Trophoblast cell (in vitro differentiated cells and primary cell): Measurements from ENCODE around the gene LCP2. TPM values are rescaled to one million over a fixed set of nuclear protein-coding genes. Genes with fewer than 3 reads are reported as not detected.

Experiments used
- DNase-seq, 2 donors: peaks; one replicate each; pipeline ENCODE4 v3.0.0-alpha.2; 2016
- H2AFZ ChIP-seq: 2 replicates; pipeline ENCODE4 v1.6.1; 2013; ENCODE audit warnings: low read length, moderate library complexity, mild to moderate bottlenecking; ENCODE audit not compliant: insufficient read depth, poor library complexity
- H2AK5ac ChIP-seq: 2 replicates; pipeline ENCODE4 v1.6.1; 2013; ENCODE audit warnings: mild to moderate bottlenecking, low read length
- H2BK120ac ChIP-seq: 2 replicates; pipeline ENCODE4 v1.6.1; 2013; ENCODE audit warnings: low read length, mild to moderate bottlenecking, moderate library complexity; ENCODE audit not compliant: insufficient read depth, poor library complexity
- H2BK12ac ChIP-seq: 2 replicates; pipeline ENCODE4 v1.6.1; 2013; ENCODE audit warnings: mild to moderate bottlenecking, low read length, moderate library complexity
- H2BK5ac ChIP-seq: 2 replicates; pipeline ENCODE4 v1.6.1; 2013; ENCODE audit warnings: low read length, low read depth, moderate library complexity, mild to moderate bottlenecking; ENCODE audit not compliant: poor library complexity
- H3K14ac ChIP-seq: 2 replicates; pipeline ENCODE4 v1.6.1; 2013; ENCODE audit warnings: mild to moderate bottlenecking, low read length
- H3K18ac ChIP-seq: 2 replicates; pipeline ENCODE4 v1.6.1; 2013; ENCODE audit warnings: mild to moderate bottlenecking, low read length
- H3K23ac ChIP-seq: 2 replicates; pipeline ENCODE4 v1.6.1; 2013; ENCODE audit warnings: low read length
- H3K27ac ChIP-seq: 2 replicates; pipeline ENCODE4 v1.5.1; 2013; ENCODE audit warnings: low read depth, mild to moderate bottlenecking, inconsistent platforms, low read length, moderate library complexity
- H3K27me3 ChIP-seq: 2 replicates; pipeline ENCODE4 v1.6.1; 2013; ENCODE audit warnings: inconsistent platforms, mild to moderate bottlenecking, low read length, moderate library complexity; ENCODE audit not compliant: insufficient read depth
- H3K36me3 ChIP-seq, 2 experiments: 1 replicate in 1 of 2; 2 replicates in 1 of 2; pipeline ENCODE4 v1.6.1; 2013; ENCODE audit warnings: low read length in 2 of 2, mild to moderate bottlenecking in 2 of 2, moderate library complexity in 1 of 2; ENCODE audit not compliant: insufficient read depth in 2 of 2, control insufficient read depth in 1 of 2
- H3K4ac ChIP-seq: 2 replicates; pipeline ENCODE4 v1.6.1; 2013; ENCODE audit warnings: low read depth, mild to moderate bottlenecking, low read length, moderate library complexity
- H3K4me1 ChIP-seq, 2 experiments: 1 replicate in 1 of 2; 2 replicates in 1 of 2; pipeline ENCODE4 v1.6.1; 2013; ENCODE audit warnings: low read length in 2 of 2, mild to moderate bottlenecking in 2 of 2, moderate library complexity in 1 of 2; ENCODE audit not compliant: insufficient read depth in 2 of 2, control insufficient read depth in 1 of 2
- H3K4me2 ChIP-seq: 2 replicates; pipeline ENCODE4 v1.6.1; 2013; ENCODE audit warnings: inconsistent platforms, mild to moderate bottlenecking, low read length, moderate library complexity
- H3K4me3 ChIP-seq: 2 replicates; pipeline ENCODE4 v1.5.1; 2013; ENCODE audit warnings: mild to moderate bottlenecking, low read depth, low read length, inconsistent platforms
- H3K79me1 ChIP-seq: one replicate; pipeline ENCODE4 v1.6.1; 2013; ENCODE audit warnings: low read length
- H3K79me2 ChIP-seq: 2 replicates; pipeline ENCODE4 v1.6.1; 2013; ENCODE audit warnings: low read length, mild to moderate bottlenecking; ENCODE audit not compliant: control insufficient read depth, insufficient read depth, poor library complexity
- H3K9ac ChIP-seq: 2 replicates; pipeline ENCODE4 v1.6.1; 2013; ENCODE audit warnings: mild to moderate bottlenecking, low read length
- H3K9me3 ChIP-seq: 2 replicates; pipeline ENCODE4 v1.6.1; 2013; ENCODE audit warnings: low read depth, mild to moderate bottlenecking, control low read depth, inconsistent platforms, low read length; ENCODE audit not compliant: insufficient read depth
- H4K12ac ChIP-seq: 2 replicates; pipeline ENCODE4 v1.6.1; 2013; ENCODE audit warnings: low read depth, mild to moderate bottlenecking, low read length, moderate library complexity
- H4K8ac ChIP-seq: 2 replicates; pipeline ENCODE4 v1.6.1; 2013; ENCODE audit warnings: low read depth, mild to moderate bottlenecking, low read length, moderate library complexity
- H4K91ac ChIP-seq: one replicate; pipeline ENCODE4 v1.6.1; 2013; ENCODE audit warnings: low read depth, mild to moderate bottlenecking, low read length, moderate library complexity
- WGBS: extraction: QIAGEN DNeasy Blood & Tissue Kit; methylation state at CpG from one replicate; pipeline ENCODE4 v1.1.7; 2013; ENCODE audit warnings: missing lambda C conversion rate; ENCODE audit not compliant: insufficient read length, insufficient coverage; ENCODE audit errors: extremely low coverage; 5-methylcytosine and 5-hydroxymethylcytosine counted together
- polyA plus RNA-seq: library from polyadenylated mRNA; stranded (reverse); fragments of 200-250 nt; gene quantifications from 2 replicates; pipeline ENCODE4 v1.2.3, GENCODE V29; 2013

The LCP2 gene
- polyA plus RNA-seq = 0.15 and 0.19 TPM in 2 replicates

DNA sequence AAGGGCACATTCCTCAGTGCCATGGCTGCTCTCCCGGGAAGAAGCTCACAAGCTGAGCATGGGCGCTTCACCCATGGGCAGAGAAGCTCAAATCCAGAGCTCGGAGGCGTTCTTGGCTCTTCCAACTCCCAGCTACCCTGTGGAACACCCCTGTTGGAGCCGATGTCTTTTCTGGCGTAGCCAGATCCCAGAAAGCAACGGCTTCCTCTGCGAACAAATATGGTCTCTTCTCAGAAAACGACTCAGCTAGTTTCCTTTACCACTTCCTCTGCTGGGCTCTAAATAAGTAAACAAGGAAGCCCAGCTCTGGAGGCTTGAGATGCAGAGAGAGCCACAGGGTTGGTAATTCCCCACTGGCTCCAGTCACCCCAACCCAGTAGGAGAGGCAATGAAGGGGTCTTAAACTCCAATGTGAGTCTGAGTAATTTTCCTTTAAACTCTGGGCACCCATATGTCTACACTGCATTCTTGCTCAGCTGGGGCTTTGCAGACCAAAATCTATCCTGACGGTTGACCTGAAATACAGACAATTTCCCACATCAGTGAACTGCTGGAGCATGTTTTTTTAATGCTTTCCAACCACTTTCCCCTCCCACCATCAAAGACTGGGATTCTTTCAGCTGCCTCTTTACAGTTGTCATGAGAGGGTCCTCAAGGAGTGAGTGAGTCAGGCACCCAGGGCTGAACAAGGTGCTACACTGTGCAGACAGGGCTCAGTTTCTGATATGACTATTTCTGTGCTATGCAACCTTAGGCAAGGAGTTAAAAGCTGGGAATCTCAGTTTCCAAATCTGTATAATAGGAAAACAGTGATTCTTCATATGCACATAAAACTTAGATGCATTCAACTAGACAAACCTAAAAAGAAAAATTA is at the start of gene LCP2:
LCP2 (minus strand) TSS at position 189 of the 874 bp plus-strand sequence; CDS start at position 23, 166 bp downstream.
- no peaks in the 10 kb centered on the region for H3K4me1 ChIP-seq
- no peak within 1 kb of the TSS for H3K18ac ChIP-seq
- H3K79me1 ChIP-seq = no peaks in the 10 kb centered on the region
- no peak within 1 kb of the TSS for H2AK5ac ChIP-seq
- no peak within 1 kb of the TSS for H3K27ac ChIP-seq
- no peak within 1 kb of the TSS for H3K14ac ChIP-seq
- no peak within 1 kb of the TSS for H4K12ac ChIP-seq
- no peak within 1 kb of the TSS for H4K91ac ChIP-seq
- H4K8ac ChIP-seq = no peak within 1 kb of the TSS
- no peak within 1 kb of the TSS for H3K23ac ChIP-seq
- no peaks in the 10 kb centered on the region for H3K36me3 ChIP-seq
- H2BK120ac ChIP-seq = no peak within 1 kb of the TSS
- no peak within 1 kb of the TSS for H3K4ac ChIP-seq
- no peak within 1 kb of the TSS for H2BK12ac ChIP-seq
- DNase-seq = no peak
- H3K4me2 ChIP-seq = no peak within 1 kb of the TSS
- no CpG with 5 or more reads among the region's 10 CpGs for WGBS
- H3K27me3 ChIP-seq = no peaks in the 10 kb centered on the region
- H3K79me2 ChIP-seq = no peaks in the 10 kb centered on the region
- H2AFZ ChIP-seq = no peak within 1 kb of the TSS
- peaks cover 2% of the 10 kb centered on the region for H3K9me3 ChIP-seq
- no peak within 1 kb of the TSS for H3K9ac ChIP-seq
- no peak within 1 kb of the TSS for H2BK5ac ChIP-seq
- no peak within 1 kb of the TSS for H3K4me3 ChIP-seq

- Histone ChIP-seq H3K4me2 (no peak overlapping the region), H3K4me3 (no peak overlapping the region), H4K91ac (no peak overlapping the region), H4K12ac (no peak overlapping the region), H3K79me2 (no peaks in the 10 kb centered on the region), H3K18ac (no peak overlapping the region), H2BK12ac (no peak overlapping the region), H2AK5ac (no peak overlapping the region), H2BK5ac (no peak overlapping the region), H3K27me3 (no peaks in the 10 kb centered on the region), H3K4me1 (peaks cover 4% of the 10 kb centered on the region in 2 experiments), H3K36me3 (no peaks in the 10 kb centered on the region), H3K23ac (no peak overlapping the region), H3K4ac (no peak overlapping the region), H3K79me1 (no peaks in the 10 kb centered on the region), H3K27ac (no peak overlapping the region), H3K9me3 (no peaks in the 10 kb centered on the region), H2AFZ (no peak overlapping the region), H3K9ac (no peak overlapping the region), H2BK120ac (no peak overlapping the region), H3K14ac (no peak overlapping the region), H4K8ac (no peak overlapping the region)
- DNase-seq = no peak
- no CpG with 5 or more reads among the region's 9 CpGs for WGBS
Measured at GRCh38 chr5:170347022-170347567, 49.5 kb upstream of the LCP2 start.

- Histone ChIP-seq H4K8ac (no peak overlapping the region), H2BK120ac (no peak overlapping the region), H3K9me3 (peaks cover 3% of the 10 kb centered on the region), H3K79me2 (no peaks in the 10 kb centered on the region), H3K27me3 (no peaks in the 10 kb centered on the region), H3K23ac (no peak overlapping the region), H3K79me1 (no peaks in the 10 kb centered on the region), H4K91ac (no peak overlapping the region), H2BK5ac (no peak overlapping the region), H3K36me3 (no peaks in the 10 kb centered on the region), H2BK12ac (no peak overlapping the region), H3K4me3 (no peak overlapping the region), H2AK5ac (no peak overlapping the region), H3K4me1 (peaks cover 4% of the 10 kb centered on the region in 2 experiments), H3K4ac (no peak overlapping the region), H3K9ac (no peak overlapping the region), H4K12ac (no peak overlapping the region), H3K4me2 (no peak overlapping the region), H3K27ac (no peak overlapping the region), H2AFZ (no peak overlapping the region), H3K18ac (no peak overlapping the region), H3K14ac (no peak overlapping the region)
- WGBS = no CpG with 5 or more reads among the region's 1 CpG
- DNase-seq = no peak
Measured at GRCh38 chr5:170345971-170346370, 48.4 kb upstream of the LCP2 start.

- Histone ChIP-seq H2AK5ac (no peak overlapping the region), H3K9ac (no peak overlapping the region), H3K36me3 (no peaks in the 10 kb centered on the region), H2AFZ (no peak overlapping the region), H3K9me3 (peaks cover 3% of the 10 kb centered on the region), H4K12ac (no peak overlapping the region), H4K91ac (no peak overlapping the region), H3K14ac (no peak overlapping the region), H3K4ac (no peak overlapping the region), H3K4me1 (peaks cover 4% of the 10 kb centered on the region in 2 experiments), H2BK5ac (no peak overlapping the region), H3K4me2 (no peak overlapping the region), H3K23ac (no peak overlapping the region), H3K4me3 (no peak overlapping the region), H3K79me2 (no peaks in the 10 kb centered on the region), H3K27ac (no peak overlapping the region), H3K79me1 (no peaks in the 10 kb centered on the region), H3K27me3 (no peaks in the 10 kb centered on the region), H2BK120ac (no peak overlapping the region), H4K8ac (no peak overlapping the region), H3K18ac (no peak overlapping the region), H2BK12ac (no peak overlapping the region)
- no CpG with 5 or more reads among the region's 3 CpGs for WGBS
- peak; percentile 27 to 74 for DNase-seq
Measured at GRCh38 chr5:170343177-170343576, 45.6 kb upstream of the LCP2 start.
